Fibroblast of villous mesenchyme (primary cell): ENCODE results near the gene CELF4. TPM values are rescaled to one million over a fixed set of nuclear protein-coding genes. Genes with fewer than 3 reads are reported as not detected.

Experiments
- DNase-seq: peaks from one replicate; pipeline ENCODE4 v3.0.0-alpha.2; 2010; ENCODE audit warnings: low read depth
- H3K4me3 ChIP-seq: 2 replicates; pipeline ENCODE4 v1.5.1; 2011; ENCODE audit warnings: low read depth, mild to moderate bottlenecking, low read length
- total RNA-seq: library from RNA; depleted of rRNA; stranded (reverse); fragments of >200 nt; gene quantifications from 2 replicates; pipeline ENCODE4 v1.2.3, GENCODE V29; 2012
- TF ChIP-seq, protein P1 (sequence below): IDR thresholded peaks from 2 replicates; pipeline ENCODE4 v1.5.1; 2012; ENCODE audit warnings: low read depth, mild to moderate bottlenecking, low read length; ENCODE audit not compliant: insufficient read depth

The CELF4 gene
- total RNA-seq, 1 donor: not detected

DNA sequence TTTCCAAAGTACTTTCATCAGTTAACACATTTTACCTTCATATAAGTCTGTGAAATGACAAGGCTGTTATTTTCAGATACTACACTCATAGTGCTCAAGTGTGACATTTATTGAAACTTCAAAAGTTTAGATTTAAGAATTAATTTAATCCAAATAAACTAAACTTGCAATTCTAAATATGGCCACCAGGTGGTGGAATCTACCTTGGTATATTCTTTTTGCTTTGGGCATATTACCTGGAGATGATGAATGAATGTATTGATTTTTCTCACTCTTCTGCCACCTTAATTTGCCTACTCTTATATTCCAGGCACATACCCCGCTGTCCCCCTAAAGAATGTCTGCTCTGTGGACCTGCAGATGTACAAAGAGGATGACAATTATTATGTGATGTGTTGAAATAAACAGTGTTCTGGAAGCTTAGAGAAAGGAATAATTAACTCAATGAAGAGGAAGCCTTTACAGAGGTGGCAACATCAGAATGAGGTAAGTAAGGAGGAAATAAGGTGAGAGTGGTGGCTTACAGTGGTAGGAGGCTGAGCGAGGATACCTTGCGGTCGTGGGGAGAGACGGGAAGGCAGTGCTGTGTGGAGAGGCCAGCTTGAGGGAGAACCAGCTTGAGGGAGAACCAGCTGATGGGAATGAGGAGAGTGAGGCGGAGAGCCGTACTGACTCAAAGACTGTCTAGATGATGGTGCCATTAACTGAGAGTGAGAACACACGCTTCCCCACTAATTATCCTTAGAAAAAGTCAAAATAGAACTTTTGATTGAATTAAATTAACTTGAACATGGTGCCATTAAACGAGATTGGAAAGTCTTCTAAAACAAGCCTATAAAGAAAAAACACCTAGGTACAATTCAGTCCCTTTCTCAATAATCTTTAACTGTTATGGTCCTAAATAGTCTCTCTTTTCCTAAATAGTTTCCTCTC is 179.5 kb downstream of the CELF4 start:
- peak; percentile 42 for DNase-seq
- TF ChIP-seq, protein P1, sequence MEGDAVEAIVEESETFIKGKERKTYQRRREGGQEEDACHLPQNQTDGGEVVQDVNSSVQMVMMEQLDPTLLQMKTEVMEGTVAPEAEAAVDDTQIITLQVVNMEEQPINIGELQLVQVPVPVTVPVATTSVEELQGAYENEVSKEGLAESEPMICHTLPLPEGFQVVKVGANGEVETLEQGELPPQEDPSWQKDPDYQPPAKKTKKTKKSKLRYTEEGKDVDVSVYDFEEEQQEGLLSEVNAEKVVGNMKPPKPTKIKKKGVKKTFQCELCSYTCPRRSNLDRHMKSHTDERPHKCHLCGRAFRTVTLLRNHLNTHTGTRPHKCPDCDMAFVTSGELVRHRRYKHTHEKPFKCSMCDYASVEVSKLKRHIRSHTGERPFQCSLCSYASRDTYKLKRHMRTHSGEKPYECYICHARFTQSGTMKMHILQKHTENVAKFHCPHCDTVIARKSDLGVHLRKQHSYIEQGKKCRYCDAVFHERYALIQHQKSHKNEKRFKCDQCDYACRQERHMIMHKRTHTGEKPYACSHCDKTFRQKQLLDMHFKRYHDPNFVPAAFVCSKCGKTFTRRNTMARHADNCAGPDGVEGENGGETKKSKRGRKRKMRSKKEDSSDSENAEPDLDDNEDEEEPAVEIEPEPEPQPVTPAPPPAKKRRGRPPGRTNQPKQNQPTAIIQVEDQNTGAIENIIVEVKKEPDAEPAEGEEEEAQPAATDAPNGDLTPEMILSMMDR: peak; percentile 62
- no peak overlapping the region for H3K4me3 ChIP-seq

DNA sequence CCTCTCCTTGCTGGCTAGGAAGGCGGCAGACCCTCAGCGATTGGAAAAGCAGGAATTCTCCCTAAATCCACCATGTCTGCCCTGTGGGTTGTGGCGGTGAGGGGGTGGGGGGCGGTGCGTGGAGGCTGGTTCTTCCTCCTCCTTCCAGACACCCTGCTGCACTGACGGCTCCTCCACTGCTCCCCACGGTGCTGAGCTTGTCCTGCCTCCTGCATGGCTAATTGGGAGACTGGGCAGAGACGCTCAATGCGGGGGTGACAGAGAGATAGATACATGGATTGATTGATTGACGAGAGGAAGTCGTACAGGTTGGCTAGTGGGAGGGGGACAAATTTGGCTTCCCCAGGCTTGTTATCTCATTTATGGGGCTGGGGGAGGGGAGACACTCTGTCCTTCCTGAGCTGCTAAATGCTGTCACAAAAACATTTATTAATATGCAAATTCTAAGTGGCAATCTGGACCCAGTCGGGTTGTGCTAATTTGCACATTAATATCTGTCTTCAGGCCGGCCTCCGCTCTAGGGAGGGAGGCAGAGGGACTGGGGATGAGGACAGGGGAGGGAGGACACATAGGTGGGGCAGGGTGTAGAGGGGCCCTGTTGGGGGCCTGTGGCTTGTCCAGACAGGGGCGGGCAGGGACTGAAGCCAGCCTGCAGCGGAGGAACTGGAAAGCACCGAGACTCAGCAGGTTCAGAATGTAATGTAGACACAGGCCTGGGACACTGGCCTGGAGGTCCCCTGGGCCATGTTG is 181.6 kb downstream of the CELF4 start:
- TF ChIP-seq, protein P1: no peak
- no peak for DNase-seq
- no peak overlapping the region for H3K4me3 ChIP-seq

DNA sequence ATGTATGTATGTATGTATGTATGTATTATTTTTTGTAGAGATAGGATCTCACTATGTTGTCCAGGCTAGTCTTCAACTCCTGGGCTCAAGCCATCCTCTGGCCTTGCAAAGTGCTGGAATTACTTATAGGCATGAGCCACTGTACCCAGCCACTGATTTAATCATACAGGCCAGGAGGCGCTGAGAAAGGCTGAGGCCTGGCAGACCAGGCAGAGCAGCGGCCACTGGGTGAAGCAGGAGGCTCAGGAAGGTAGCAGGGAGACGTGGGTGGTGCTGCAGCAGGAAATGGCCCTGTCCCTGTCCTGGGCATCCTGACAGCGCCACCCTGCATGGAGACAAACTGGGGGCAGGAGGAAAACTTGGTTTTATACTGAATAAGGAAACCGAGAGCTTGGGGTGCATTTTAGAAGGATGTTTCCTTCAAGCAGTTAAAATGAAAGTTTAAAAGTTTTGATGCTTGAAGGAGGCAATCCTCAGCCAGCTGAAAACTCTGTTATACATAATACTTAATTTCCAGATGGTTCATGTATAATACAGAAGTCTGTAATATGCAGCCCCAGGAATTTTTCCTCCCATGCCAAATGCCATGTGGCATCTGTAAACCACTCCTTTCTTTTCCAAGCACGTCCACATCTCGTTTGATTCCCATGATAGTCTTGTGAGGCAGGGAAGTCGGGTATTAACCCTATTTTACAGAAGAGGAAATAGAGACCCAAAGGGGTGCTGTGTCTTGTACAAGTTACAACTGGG is 182.4 kb downstream of the CELF4 start:
- TF ChIP-seq, protein P1: no peak
- DNase-seq: no peak
- H3K4me3 ChIP-seq: no peak overlapping the region

DNA sequence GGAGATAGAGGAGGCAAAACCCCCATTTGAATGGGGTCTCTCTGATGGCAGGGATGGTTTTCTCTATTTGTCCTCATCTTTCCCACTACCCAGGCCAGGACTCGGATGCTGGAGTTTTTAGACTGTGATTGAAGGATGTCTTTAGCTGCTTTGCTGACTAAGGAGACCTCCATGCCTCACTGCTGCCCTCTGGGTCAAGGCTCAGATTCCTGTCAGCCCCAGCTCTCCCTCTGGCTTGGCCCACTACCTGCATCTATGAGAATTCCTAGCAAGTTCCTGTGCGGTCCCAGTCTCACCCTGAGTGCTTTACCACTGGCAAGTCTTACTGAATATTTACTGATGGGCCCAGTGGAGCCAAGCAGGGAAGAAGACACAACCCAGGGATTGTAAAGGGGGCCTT is 184.0 kb downstream of the CELF4 start:
- no peak overlapping the region for H3K4me3 ChIP-seq
- TF ChIP-seq, protein P1: no peak
- no peak for DNase-seq

DNA sequence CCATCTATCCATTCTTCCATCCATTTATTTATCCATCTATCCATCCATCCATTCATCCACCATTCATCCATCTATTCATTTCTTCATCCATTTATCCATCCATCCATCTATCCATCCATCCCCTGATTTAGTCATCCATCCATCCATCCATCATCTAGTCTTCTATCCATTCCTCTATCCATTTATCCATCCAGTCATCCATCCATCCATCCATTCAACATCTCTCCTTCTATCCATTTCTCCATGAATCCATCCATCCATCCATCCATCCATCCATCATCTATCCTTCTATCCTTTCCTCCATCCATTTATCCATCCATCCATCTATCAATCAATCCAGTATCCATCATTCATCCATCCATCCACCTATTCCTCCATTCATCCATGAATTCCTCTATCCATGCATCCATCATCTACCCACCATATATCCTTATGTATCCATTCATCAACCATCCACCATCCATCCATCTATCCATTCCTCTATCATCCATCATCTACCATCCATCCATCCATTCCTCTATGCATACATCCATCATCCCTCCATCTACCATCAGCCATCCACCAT is 185.0 kb downstream of the CELF4 start:
- TF ChIP-seq, protein P1: no peak
- no peak for DNase-seq
- no peak overlapping the region for H3K4me3 ChIP-seq

DNA sequence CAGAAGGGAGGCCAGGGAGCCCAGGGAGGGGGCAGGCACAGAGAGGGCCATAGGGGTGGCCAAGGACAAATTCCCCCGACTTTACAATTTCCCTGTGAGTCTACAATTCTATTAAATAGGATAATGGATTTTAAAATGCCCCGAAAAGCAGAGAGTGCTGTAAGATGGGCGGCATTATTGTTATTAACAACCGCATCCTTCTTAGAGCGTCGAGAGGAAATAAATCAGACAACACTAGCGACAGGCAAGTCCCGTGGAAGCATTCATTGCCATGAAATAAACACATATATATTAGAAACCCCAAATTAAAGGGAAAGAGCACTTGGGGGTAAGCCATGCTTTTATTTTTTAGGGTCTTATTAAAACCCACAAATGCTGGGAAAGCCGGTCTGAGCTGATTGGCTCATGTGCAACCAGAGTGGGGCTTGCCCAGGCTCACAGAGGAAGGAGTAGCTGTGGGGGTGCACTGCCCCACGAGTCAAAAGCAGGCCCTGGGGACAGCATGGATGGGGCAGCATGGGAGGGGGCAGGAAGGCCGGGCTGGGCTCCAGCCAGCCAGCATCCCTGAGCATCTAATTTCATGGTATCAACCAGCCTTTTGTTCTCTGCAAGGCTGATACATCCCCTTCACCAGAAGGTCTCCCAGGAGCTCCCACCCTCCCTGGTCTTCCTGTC is 187.1 kb downstream of the CELF4 start:
- TF ChIP-seq, protein P1: no peak
- no peak for DNase-seq
- no peak overlapping the region for H3K4me3 ChIP-seq
